Peyer's patch (tissue), 4 donors: ENCODE data around the gene PXDN. TPM values are rescaled to one million over a fixed set of nuclear protein-coding genes. Genes with fewer than 3 reads are reported as not detected.

Experiments
- DNase-seq, 3 donors: peaks; one replicate each; pipeline ENCODE4 v3.0.0-alpha.2; 2017 to 2019
- H3K27ac ChIP-seq, 4 donors: fragments of 200-600 bp; sonication (generic); one replicate each; pipeline ENCODE4 v1.5.1; 2016 to 2019
- H3K27me3 ChIP-seq, 2 donors: fragments of 200-600 bp; sonication (generic); one replicate each; pipeline ENCODE4 v1.5.1; 2019
- H3K36me3 ChIP-seq, 3 donors: fragments of 200-600 bp; sonication (generic); one replicate each; pipeline ENCODE4 v1.5.1; 2016 to 2019
- H3K4me1 ChIP-seq, 4 donors: fragments of 200-600 bp; sonication (generic); one replicate each; pipeline ENCODE4 v1.5.1; 2016 to 2019
- H3K4me3 ChIP-seq, 4 donors: fragments of 200-600 bp; sonication (generic); 1 replicate in 3 of 4; 2 replicates in 1 of 4; pipeline ENCODE4 v1.5.1; 2016 to 2019; ENCODE audit warnings: mild to moderate bottlenecking in 1 of 4
- H3K9me3 ChIP-seq, 4 donors: fragments of 200-600 bp; sonication (generic); one replicate each; pipeline ENCODE4 v1.5.1; 2016 to 2019; ENCODE audit warnings: mild to moderate bottlenecking in 1 of 4
- CTCF ChIP-seq, 6 experiments: fragments of 450-650 bp in 4 of 6; fragments of 200-600 bp in 2 of 6; sonication (generic) in 1 of 6; IDR thresholded peaks; one replicate each; pipeline ENCODE4 v1.5.1; 2017 to 2019; ENCODE audit warnings: antibody characterized with exemption in 6 of 6, mild to moderate bottlenecking in 3 of 6, moderate library complexity in 1 of 6
- POLR2A ChIP-seq, 2 donors: fragments of 450-650 bp; IDR thresholded peaks; one replicate each; pipeline ENCODE4 v1.5.1; 2017; ENCODE audit warnings: antibody characterized with exemption in 2 of 2, mild to moderate bottlenecking in 2 of 2, moderate library complexity in 2 of 2
- total RNA-seq, 4 donors: library from RNA; depleted of rRNA; stranded (reverse); fragments of >200 nt; gene quantifications; one replicate each; pipeline ENCODE4 v1.1.0, GENCODE V29; 2016

PXDN gene
- total RNA-seq, 4 donors from 2014 or later, result 7.5 to 148 (median 21.0) TPM

GRCh38 chr2:1635823-1636222 lies 108.5 kb downstream of the PXDN start:
- peaks cover 0 to 21% (median 0%) of the 10 kb centered on the region in 3 donors for H3K36me3 ChIP-seq

GRCh38 chr2:1634681-1635341 lies 109.5 kb downstream of the PXDN start:
- no peak overlapping the region for H3K4me3 ChIP-seq
- H3K27ac ChIP-seq, result no peak overlapping the region
- no peak for DNase-seq
- TF ChIP-seq CTCF (IDR thresholded peaks at IDR 0.05), result no peak
- TF ChIP-seq POLR2A (IDR thresholded peaks at IDR 0.05), result no peak
- no peaks in the 10 kb centered on the region for H3K27me3 ChIP-seq
- peaks cover 0 to 21% (median 0%) of the 10 kb centered on the region in 3 donors for H3K36me3 ChIP-seq
- H3K9me3 ChIP-seq, result no peaks in the 10 kb centered on the region
- H3K4me1 ChIP-seq, result no peaks in the 10 kb centered on the region

More at GRCh38 chr2:1635823-1636222, 108.5 kb downstream of the PXDN start:
- TF ChIP-seq CTCF (IDR thresholded peaks at IDR 0.05), result no peak
- no peak for TF ChIP-seq POLR2A (IDR thresholded peaks at IDR 0.05)
- DNase-seq, result no peak
- Histone ChIP-seq H3K27me3 (no peaks in the 10 kb centered on the region), H3K9me3 (no peaks in the 10 kb centered on the region), H3K4me1 (no peaks in the 10 kb centered on the region), H3K27ac (no peak overlapping the region), H3K4me3 (no peak overlapping the region)

GRCh38 chr2:1633936-1634587 lies 110.3 kb downstream of the PXDN start:
- DNase-seq, result no peak

GRCh38 chr2:1633092-1633671 lies 111.1 kb downstream of the PXDN start:
- Histone ChIP-seq H3K4me3 (no peak overlapping the region), H3K27ac (no peak overlapping the region), H3K27me3 (no peaks in the 10 kb centered on the region), H3K4me1 (no peaks in the 10 kb centered on the region), H3K9me3 (no peaks in the 10 kb centered on the region), H3K36me3 (peaks cover 0 to 21% (median 0%) of the 10 kb centered on the region in 3 donors)
- TF ChIP-seq CTCF (IDR thresholded peaks at IDR 0.05), result no peak
- no peak for TF ChIP-seq POLR2A (IDR thresholded peaks at IDR 0.05)
- no peak for DNase-seq

More at GRCh38 chr2:1633936-1634587, 110.3 kb downstream of the PXDN start:
- no peaks in the 10 kb centered on the region for H3K27me3 ChIP-seq
- H3K36me3 ChIP-seq, result peaks cover 0 to 21% (median 0%) of the 10 kb centered on the region in 3 donors
- no peaks in the 10 kb centered on the region for H3K4me1 ChIP-seq
- H3K9me3 ChIP-seq, result no peaks in the 10 kb centered on the region
- no peak overlapping the region for H3K27ac ChIP-seq
- TF ChIP-seq CTCF (IDR thresholded peaks at IDR 0.05) (no peak), POLR2A (IDR thresholded peaks at IDR 0.05) (no peak)
- H3K4me3 ChIP-seq, result no peak overlapping the region

GRCh38 chr2:1632510-1632909 lies 111.8 kb downstream of the PXDN start:
- H3K4me1 ChIP-seq, result no peaks in the 10 kb centered on the region
- no peaks in the 10 kb centered on the region for H3K27me3 ChIP-seq
- TF ChIP-seq CTCF (IDR thresholded peaks at IDR 0.05) (no peak), POLR2A (IDR thresholded peaks at IDR 0.05) (no peak)
- no peaks in the 10 kb centered on the region for H3K9me3 ChIP-seq
- no peak overlapping the region for H3K27ac ChIP-seq
- DNase-seq, result no peak
- no peak overlapping the region for H3K4me3 ChIP-seq
- H3K36me3 ChIP-seq, result peaks cover 0 to 21% (median 0%) of the 10 kb centered on the region in 3 donors
